Lung (tissue), 12 donors: Measurements from ENCODE around the gene NTM. TPM values are rescaled to one million over a fixed set of nuclear protein-coding genes. Genes with fewer than 3 reads are reported as not detected.

Source experiments
- ATAC-seq: fragments of 200-7000 bp; cut with Tn5 transposase; one replicate; pipeline ENCODE4 v1.9.1; 2020; ENCODE audit warnings: moderate number of reproducible peaks; ENCODE audit not compliant: insufficient read depth, low FRiP score
- DNase-seq, 3 donors: peaks; one replicate each; pipeline ENCODE4 v3.0.0-alpha.2; 2013 to 2017
- H3K27ac ChIP-seq, 2 donors: one replicate each; pipeline ENCODE4 v1.5.1; 2013; ENCODE audit warnings: mild to moderate bottlenecking in 2 of 2, moderate library complexity in 2 of 2, control low read depth in 1 of 2, inconsistent platforms in 1 of 2, low read depth in 1 of 2, low read length in 1 of 2
- H3K27me3 ChIP-seq, 3 donors: one replicate each; pipeline ENCODE4 v1.5.1; 2013; ENCODE audit warnings: low read length in 2 of 3; ENCODE audit not compliant: control insufficient read depth in 3 of 3, insufficient read depth in 3 of 3
- H3K36me3 ChIP-seq, 4 donors: one replicate each; pipeline ENCODE4 v1.5.1; 2013; ENCODE audit warnings: low read length in 4 of 4, mild to moderate bottlenecking in 1 of 4, moderate library complexity in 1 of 4; ENCODE audit not compliant: control insufficient read depth in 4 of 4, insufficient read depth in 4 of 4
- H3K4me1 ChIP-seq, 5 donors: one replicate each; pipeline ENCODE4 v1.5.1; 2013; ENCODE audit warnings: low read length in 5 of 5, mild to moderate bottlenecking in 2 of 5, moderate library complexity in 1 of 5; ENCODE audit not compliant: control insufficient read depth in 5 of 5, insufficient read depth in 5 of 5
- H3K4me3 ChIP-seq: one replicate; pipeline ENCODE4 v1.5.1; 2013; ENCODE audit warnings: mild to moderate bottlenecking, control low read depth, moderate library complexity
- H3K9ac ChIP-seq, 2 donors: one replicate each; pipeline ENCODE4 v1.5.1; 2013; ENCODE audit warnings: low read length in 2 of 2, control low read depth in 1 of 2; ENCODE audit not compliant: insufficient read depth in 1 of 2
- H3K9me3 ChIP-seq, 4 donors: one replicate each; pipeline ENCODE4 v1.5.1; 2013; ENCODE audit warnings: low read length in 3 of 4, mild to moderate bottlenecking in 1 of 4, moderate library complexity in 1 of 4; ENCODE audit not compliant: control insufficient read depth in 4 of 4, insufficient read depth in 3 of 4
- CTCF ChIP-seq: IDR thresholded peaks from 2 replicates; pipeline ENCODE4 v1.5.1; 2012; ENCODE audit warnings: mild to moderate bottlenecking; ENCODE audit errors: control extremely low read depth, extremely low read depth
- WGBS, 2 donors: extraction: QIAGEN DNeasy Blood & Tissue Kit; methylation state at CpG; one replicate each; pipeline ENCODE4 v1.1.7; 2013; 5-methylcytosine and 5-hydroxymethylcytosine counted together
- polyA plus RNA-seq, 2 donors: library from polyadenylated mRNA; stranded (reverse); fragments of 200-250 nt; gene quantifications; one replicate each; pipeline ENCODE4 v1.2.1, GENCODE V29; 2013
- total RNA-seq, 2 donors: library from RNA; depleted of rRNA in 1 of 2; stranded (reverse); fragments of >200 nt in 1 of 2; gene quantifications; one replicate each; pipeline ENCODE4 v1.2.1, GENCODE V29; 2014 to 2021
- donor health status: control.
- donor health status: control.
- donor health status: Bipolar disorder and iron deficiency.
- donor health status: healthy.
- donor health status: DM: yes; HTN: yes; CAD: no.

Gene NTM
- total and polyA plus RNA-seq, 4 donors, result 0.39 to 30.9 (median 7.2) TPM

DNA sequence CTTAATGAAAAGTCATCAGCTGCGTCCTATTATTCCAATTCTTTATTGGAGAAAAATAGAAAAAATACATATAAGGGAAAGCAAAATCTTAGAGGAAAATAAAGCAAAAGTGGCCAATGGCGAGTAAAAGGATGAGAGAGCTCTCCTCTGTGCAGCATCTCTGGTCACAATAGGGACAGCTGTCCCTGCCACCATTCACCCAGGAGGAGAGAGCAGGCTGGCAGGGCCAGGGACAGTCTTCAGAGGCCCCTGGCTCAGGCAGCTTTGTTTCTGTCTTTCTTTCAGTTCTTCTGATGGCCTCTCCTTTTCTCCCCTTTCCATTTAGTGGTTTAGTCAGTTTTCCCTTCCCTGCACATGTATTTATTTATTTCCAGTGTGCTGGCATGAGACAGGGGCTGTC lies 941.3 kb downstream of the NTM start:
- Histone ChIP-seq H3K4me1 (no peaks in the 10 kb centered on the region), H3K27ac (no peak overlapping the region), H3K9ac (no peak overlapping the region), H3K9me3 (no peaks in the 10 kb centered on the region), H3K36me3 (no peaks in the 10 kb centered on the region), H3K27me3 (no peaks in the 10 kb centered on the region), H3K4me3 (no peak overlapping the region)
- ATAC-seq, result no peak
- WGBS, 2 donors, result 89 to 92% methylated on average over 2 of the region's 2 CpGs
- TF ChIP-seq CTCF, result no peak
- no peak for DNase-seq

DNA sequence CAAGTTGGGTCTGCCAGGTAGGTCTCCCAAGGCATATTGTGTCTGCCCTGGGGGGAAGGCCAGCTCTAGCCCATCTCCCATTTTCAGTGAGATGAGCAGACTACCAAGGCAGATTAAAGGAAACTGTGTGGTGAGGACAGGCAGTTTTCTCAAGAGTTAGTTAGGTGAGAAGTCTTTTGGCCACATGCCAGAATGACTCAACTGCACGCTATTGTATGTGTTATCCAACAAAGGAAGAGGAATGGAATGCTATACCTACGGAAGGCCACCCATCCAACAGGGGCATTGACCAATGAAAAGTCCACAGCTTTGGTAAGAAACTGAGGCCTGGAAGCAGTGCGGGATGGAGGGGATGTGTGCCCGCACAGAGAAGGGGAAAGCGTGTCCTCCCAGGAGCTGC lies 941.7 kb downstream of the NTM start:
- H3K36me3 ChIP-seq, result no peaks in the 10 kb centered on the region
- no peaks in the 10 kb centered on the region for H3K9me3 ChIP-seq
- ATAC-seq, result no peak
- no peak overlapping the region for H3K4me3 ChIP-seq
- H3K27ac ChIP-seq, result no peak overlapping the region
- H3K4me1 ChIP-seq, result no peaks in the 10 kb centered on the region
- no peak for TF ChIP-seq CTCF
- DNase-seq, result no peak
- 84 to 90% methylated on average over 5 of the region's 5 CpGs for WGBS, 2 donors
- no peaks in the 10 kb centered on the region for H3K27me3 ChIP-seq
- H3K9ac ChIP-seq, result no peak overlapping the region

- H3K27ac ChIP-seq, result no peak overlapping the region
- TF ChIP-seq CTCF, result no peak
- no peak overlapping the region for H3K9ac ChIP-seq
- DNase-seq (peak; percentile 28 to 46 (median 41)), ATAC-seq (no peak)
- no peaks in the 10 kb centered on the region for H3K27me3 ChIP-seq
- H3K4me1 ChIP-seq, result no peaks in the 10 kb centered on the region
- no peaks in the 10 kb centered on the region for H3K36me3 ChIP-seq
- H3K9me3 ChIP-seq, result no peaks in the 10 kb centered on the region
- 26 to 29% methylated on average over 8 of the region's 8 CpGs for WGBS, 2 donors
- H3K4me3 ChIP-seq, result no peak overlapping the region
Measured at GRCh38 chr11:132312701-132313111, 942.3 kb downstream of the NTM start.

GRCh38 chr11:132314911-132315455 lies 944.6 kb downstream of the NTM start:
- Histone ChIP-seq H3K36me3 (no peaks in the 10 kb centered on the region), H3K4me1 (no peaks in the 10 kb centered on the region), H3K9me3 (no peaks in the 10 kb centered on the region), H3K4me3 (no peak overlapping the region), H3K27me3 (no peaks in the 10 kb centered on the region), H3K27ac (no peak overlapping the region), H3K9ac (no peak overlapping the region)
- DNase-seq, result no peak
- ATAC-seq, result no peak
- WGBS, 2 donors, result 74 to 86% methylated on average over 5 of the region's 5 CpGs
- no peak for TF ChIP-seq CTCF
